Measurements from ENCODE around the gene GAPT. TPM values are rescaled to one million over a fixed set of nuclear protein-coding genes. Genes with fewer than 3 reads are reported as not detected.

GAPT gene
- total and polyA plus RNA-seq, 2 experiments from 2014 or later: not detected

DNA sequence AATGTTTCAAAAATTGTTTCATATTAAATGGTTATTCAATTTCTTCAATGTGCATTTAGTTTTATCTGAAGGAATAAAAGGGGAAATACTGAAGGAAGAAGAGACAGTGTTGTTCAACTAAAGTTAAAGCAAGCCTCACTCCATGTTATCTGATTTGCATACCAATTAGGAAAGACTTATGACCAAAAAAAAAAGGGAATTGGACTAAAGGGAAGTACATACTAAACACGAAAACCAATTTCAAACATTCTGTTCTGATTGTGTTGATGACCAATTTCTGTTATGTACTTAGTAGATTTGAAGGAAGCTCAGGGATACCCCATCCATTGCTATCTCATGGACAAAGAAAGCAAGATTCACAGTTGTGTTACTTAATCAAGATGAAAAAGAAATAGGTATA, 4.9 kb upstream of the GAPT start:
- H3K27ac ChIP-seq: no peak overlapping the region
- H3K4me3 ChIP-seq: no peak overlapping the region
- H3K4me1 ChIP-seq (ENCODE audit: low read depth): no peaks in the 10 kb centered on the region
- no peaks in the 10 kb centered on the region for H3K36me3 ChIP-seq
- H3K27me3 ChIP-seq: no peaks in the 10 kb centered on the region
- TF ChIP-seq, protein P1, sequence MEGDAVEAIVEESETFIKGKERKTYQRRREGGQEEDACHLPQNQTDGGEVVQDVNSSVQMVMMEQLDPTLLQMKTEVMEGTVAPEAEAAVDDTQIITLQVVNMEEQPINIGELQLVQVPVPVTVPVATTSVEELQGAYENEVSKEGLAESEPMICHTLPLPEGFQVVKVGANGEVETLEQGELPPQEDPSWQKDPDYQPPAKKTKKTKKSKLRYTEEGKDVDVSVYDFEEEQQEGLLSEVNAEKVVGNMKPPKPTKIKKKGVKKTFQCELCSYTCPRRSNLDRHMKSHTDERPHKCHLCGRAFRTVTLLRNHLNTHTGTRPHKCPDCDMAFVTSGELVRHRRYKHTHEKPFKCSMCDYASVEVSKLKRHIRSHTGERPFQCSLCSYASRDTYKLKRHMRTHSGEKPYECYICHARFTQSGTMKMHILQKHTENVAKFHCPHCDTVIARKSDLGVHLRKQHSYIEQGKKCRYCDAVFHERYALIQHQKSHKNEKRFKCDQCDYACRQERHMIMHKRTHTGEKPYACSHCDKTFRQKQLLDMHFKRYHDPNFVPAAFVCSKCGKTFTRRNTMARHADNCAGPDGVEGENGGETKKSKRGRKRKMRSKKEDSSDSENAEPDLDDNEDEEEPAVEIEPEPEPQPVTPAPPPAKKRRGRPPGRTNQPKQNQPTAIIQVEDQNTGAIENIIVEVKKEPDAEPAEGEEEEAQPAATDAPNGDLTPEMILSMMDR (IDR thresholded peaks at IDR 0.05; ENCODE audit: low read depth, low read length): no peak
- H3K9me3 ChIP-seq (ENCODE audit: low read depth): no peaks in the 10 kb centered on the region
- DNase-seq (ENCODE audit: low read depth in 1 of 2, low spot score in 1 of 2): no peak

DNA sequence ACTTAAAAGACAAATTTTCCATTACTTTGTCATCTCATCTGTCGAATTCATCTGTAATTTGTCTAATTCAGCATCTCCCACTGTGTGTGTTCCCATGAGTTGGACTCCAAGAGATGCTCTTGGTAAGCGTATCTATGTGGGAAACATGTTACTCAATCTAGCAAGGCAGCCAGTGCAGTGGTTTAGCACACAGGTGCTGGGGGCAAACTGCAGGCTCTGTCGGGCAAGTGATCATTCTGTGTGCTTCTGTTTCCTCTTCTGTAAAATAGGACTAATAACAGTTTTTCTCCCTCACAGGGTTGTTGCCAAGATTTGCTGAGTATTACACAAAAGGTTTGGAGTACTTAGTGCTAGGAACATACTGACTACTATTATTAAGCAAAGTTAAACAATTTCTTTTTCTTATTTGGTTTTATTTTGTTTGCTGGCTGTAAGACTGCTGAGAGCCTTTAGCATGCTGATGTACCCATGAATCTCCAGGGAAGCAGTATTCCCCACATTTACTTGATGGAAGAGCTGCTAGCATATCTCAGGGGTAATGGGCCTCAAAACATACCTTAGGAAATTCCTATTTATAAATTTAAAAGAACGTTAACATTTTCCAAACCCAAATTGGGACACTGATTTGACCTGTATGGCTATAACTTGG, 709 bp upstream of the GAPT start:
- no peak overlapping the region for H3K27ac ChIP-seq
- H3K4me1 ChIP-seq (ENCODE audit: low read depth): no peaks in the 10 kb centered on the region
- H3K9me3 ChIP-seq (ENCODE audit: low read depth): no peaks in the 10 kb centered on the region
- TF ChIP-seq, protein P1 (IDR thresholded peaks at IDR 0.05; ENCODE audit: low read depth, low read length): no peak
- H3K4me3 ChIP-seq: no peak overlapping the region
- no peaks in the 10 kb centered on the region for H3K27me3 ChIP-seq
- H3K36me3 ChIP-seq: no peaks in the 10 kb centered on the region
- DNase-seq (ENCODE audit: low read depth in 1 of 2, low spot score in 1 of 2): no peak

DNA sequence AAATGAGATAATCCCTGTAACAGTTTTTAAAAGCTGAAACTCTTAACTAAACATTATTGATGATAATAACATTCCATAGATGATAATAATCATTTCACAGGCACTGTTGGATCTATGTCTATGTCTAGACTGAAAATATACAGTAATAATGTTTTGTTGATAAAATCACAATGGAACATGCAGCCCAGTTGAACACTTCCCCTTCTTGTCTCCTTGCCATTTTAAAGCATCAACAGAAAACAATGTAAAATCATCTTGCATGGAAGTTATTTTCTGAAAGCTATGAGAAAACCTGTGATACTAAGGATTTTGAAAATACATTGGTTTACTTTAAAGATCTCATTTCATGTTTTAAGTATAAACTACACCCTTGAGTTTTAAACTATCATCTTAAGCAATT, 1.9 kb downstream of the GAPT start:
- no peaks in the 10 kb centered on the region for H3K4me1 ChIP-seq (ENCODE audit: low read depth)
- no peak overlapping the region for H3K27ac ChIP-seq
- DNase-seq (ENCODE audit: low read depth in 1 of 2, low spot score in 1 of 2): no peak
- H3K4me3 ChIP-seq: no peak overlapping the region
- TF ChIP-seq, protein P1 (IDR thresholded peaks at IDR 0.05; ENCODE audit: low read depth, low read length): no peak
- no peaks in the 10 kb centered on the region for H3K27me3 ChIP-seq
- H3K36me3 ChIP-seq: no peaks in the 10 kb centered on the region
- no peaks in the 10 kb centered on the region for H3K9me3 ChIP-seq (ENCODE audit: low read depth)

GRCh38 chr5:58496488-58496887, 5.3 kb downstream of the GAPT start:
- DNase-seq (ENCODE audit: low read depth in 1 of 2, low spot score in 1 of 2): no peak
- H3K36me3 ChIP-seq: no peaks in the 10 kb centered on the region
- no peaks in the 10 kb centered on the region for H3K9me3 ChIP-seq (ENCODE audit: low read depth)
- no peak overlapping the region for H3K27ac ChIP-seq
- H3K4me3 ChIP-seq: no peak overlapping the region
- TF ChIP-seq, protein P1 (IDR thresholded peaks at IDR 0.05; ENCODE audit: low read depth, low read length): peak; percentile 30
- H3K27me3 ChIP-seq: no peaks in the 10 kb centered on the region
- no peaks in the 10 kb centered on the region for H3K4me1 ChIP-seq (ENCODE audit: low read depth)

DNA sequence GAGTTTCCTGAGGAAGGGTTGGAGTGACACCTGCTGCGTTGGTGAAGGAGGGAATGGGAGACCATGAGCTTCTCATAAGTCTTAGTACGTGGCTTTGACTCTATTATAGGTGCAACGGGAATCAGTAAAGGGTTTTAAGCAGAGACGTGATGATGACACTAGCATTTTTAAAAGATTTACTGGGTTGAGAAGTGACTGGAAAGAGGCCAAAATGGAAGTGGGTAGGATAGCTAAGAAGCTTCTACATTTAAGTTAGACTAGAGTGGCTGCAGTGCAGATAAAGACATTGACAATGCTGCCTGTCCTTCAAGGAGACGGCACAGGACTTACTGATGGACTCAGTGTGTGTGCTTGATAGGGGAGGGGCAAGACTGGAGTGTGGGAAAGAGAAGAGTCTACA, 6.2 kb downstream of the GAPT start:
- Histone ChIP-seq H3K27ac (no peak overlapping the region), H3K36me3 (no peaks in the 10 kb centered on the region), H3K4me3 (no peak overlapping the region), H3K27me3 (no peaks in the 10 kb centered on the region), H3K9me3 (ENCODE audit: low read depth) (no peaks in the 10 kb centered on the region), H3K4me1 (ENCODE audit: low read depth) (no peaks in the 10 kb centered on the region)
- TF ChIP-seq, protein P1 (IDR thresholded peaks at IDR 0.05; ENCODE audit: low read depth, low read length): no peak
- no peak for DNase-seq (ENCODE audit: low read depth in 1 of 2, low spot score in 1 of 2)
